ENCODE measurements around the gene ZNF609.

Gene ZNF609

DNA sequence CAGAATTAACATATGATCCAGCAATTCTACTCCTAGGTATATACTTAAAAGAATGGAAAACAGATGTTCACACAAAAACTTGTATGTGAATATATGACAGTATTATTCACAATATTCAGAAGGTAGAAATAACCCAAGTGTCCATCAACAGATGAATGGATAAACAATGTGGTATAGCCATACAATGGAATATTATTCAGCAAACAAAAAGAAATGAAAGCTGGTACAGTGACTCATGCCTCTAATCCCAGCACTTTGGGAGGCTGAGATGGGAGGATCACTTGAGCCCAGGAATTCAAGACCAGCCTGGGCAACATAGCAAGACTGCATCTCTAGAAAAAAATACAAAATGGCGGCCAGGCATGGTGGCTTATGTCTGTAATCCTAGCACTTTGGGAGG lies 185.6 kb downstream of the ZNF609 start:
- no peak for DNase-seq (ENCODE audit: low spot score)

DNA sequence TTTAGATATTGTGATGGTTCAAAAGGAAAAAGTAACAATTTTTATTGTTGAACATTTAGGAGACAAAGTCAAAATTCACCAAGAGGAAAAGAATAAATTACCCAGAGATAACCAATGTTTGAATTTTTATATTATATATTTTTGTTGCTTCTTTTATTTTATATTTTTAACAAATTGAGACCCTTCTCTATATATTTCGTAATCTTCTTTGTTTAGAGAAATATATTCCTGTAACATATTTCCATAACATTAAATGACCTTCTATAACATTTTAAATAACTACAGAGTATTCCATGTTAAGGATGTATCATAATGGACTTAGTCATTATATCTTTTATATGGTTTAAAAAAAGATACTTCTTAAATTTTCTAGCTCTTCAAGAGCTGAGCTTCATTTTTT lies 187.0 kb downstream of the ZNF609 start:
- no peak for DNase-seq (ENCODE audit: low spot score)

DNA sequence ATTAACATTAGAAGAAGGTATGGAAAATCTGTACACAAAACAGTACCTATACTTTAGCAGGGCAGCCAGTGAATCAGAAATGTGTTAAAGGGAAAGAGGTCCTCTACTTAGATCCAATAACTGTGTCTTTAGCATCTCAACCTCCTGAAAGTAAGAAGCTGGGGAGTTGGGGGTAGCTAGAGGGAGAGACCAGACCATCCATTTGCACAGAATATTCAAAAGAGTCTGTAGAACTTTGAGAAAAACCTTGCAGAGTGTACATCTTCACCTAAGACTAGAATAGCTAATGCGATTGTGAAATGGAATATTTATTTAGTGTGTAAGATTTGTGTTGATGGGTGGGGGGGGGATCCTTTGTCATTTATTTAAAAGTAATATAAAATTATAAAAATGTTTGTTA lies 190.2 kb downstream of the ZNF609 start:
- no peak for DNase-seq (ENCODE audit: low spot score)

DNA sequence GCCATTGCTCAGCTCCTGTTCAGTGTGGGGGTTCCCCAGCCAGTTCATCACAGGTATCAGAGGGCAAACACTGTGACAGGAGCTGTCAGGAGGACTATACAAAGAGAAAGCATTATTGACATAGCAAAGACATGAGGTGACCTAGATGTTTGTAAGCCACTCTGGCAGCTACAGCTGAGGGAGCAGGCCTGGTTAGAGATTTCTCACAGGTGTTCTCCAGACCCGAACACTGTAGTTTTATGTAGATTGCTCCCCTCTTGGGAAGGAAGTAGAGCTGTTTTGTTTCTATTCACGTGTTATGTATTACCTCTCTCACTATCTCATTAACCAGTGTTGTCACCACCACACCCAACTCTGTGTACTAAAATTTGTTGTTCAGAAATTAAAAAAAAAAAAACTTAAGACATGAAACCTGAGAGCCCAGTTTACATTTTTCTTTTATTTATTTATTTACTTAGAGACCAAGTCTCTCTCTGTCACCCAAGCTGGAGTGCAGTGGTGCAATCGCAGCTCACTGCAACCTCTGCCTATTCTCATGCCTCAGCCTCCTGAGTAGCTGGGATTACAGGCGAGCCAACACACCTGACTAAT lies 191.3 kb downstream of the ZNF609 start:
- DNase-seq (ENCODE audit: low spot score), result no peak

DNA sequence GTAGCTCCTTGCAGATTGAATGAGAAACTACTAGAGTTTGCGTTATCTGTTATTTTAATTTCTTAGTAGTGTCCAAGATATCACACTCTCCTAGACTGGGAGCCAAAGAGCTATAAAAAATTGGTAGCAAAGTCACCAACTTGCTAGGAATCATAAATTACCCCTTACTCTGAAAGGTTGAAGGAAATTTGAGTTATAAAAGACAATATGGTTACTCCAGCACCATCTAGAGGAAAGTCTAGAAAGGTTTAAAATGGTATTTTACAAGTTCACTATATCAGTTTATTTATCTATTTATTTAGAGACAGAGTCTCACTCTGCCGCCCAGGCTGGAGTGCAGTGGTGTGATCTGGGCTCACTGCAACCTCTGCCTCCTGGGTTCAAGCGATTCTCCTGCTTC lies 193.4 kb downstream of the ZNF609 start:
- DNase-seq (ENCODE audit: low spot score), result no peak

DNA sequence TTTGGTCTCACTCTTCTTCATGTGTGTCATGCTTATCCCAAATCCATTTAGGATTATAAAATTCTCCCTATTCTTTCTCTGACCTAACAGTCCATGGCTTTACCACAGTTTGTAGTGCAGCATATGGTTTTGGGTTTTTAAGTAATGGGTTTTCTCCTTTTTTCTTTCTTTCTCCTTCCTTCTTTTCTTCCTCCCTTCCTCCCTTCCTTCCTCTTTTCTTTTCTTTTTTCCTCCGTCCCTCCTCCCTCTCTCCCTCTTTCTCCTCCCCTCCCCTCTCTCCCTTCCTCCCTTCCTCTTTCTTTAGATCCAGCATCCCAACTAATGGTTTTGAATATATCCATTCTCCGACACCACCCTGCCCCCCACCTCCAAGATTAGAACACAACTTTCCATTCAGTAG lies 196.1 kb downstream of the ZNF609 start:
- DNase-seq (ENCODE audit: low spot score), result no peak

DNA sequence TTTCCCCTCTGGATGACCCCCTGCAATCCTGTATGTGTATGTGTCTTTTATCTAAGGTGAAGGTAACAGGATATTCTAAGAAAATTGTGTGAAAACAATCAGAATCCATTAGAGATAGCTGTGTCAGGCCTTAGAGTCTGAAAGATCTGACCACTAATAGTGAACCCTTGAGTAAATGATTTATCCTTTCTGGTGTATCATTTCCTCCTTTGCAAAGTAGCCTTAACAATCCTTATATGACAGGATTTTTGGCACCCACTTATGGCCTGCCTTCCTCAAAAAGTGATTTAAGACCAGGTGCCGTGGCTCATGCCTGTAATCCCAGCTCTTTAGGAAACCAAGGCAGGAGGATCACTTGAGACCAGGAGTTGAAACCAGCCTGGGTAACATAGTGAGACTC lies 204.8 kb downstream of the ZNF609 start:
- no peak for DNase-seq (ENCODE audit: low spot score)

DNA sequence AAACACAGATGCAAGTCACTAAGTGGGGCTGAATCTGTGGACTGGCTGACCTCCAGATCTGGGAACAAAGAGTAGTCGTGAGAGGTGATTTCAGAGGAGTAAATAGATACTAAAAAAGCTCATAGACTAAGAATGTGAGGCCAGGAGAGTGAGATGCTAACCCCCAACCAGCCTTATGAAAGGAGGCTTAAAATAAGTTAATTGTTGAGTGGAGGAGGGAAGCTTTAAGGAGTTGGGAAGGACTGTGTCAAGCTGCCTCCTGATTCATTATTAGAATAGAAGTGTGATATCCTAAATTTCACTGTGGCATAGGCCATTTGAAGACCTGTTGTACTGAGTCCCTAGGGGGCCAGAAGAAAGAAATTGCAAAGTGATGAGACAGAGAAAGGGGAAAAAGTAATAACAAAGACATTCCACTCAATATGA lies 207.4 kb downstream of the ZNF609 start:
- no peak for DNase-seq (ENCODE audit: low spot score)

DNA sequence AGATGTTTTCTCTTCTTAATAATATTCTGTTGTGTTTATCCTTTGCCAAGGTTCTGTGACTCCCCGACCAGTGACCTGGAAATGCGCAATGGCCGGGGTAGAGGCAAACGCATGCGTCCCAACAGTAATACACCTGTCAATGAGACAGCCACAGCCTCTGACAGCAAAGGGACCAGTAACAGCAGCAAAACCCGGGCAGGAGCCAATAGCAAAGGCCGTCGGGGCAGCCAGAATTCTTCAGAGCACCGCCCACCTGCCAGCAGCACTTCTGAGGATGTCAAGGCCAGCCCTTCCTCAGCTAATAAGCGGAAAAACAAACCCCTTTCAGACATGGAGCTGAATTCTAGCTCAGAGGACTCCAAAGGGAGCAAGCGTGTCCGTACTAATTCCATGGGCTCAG lies 213.5 kb downstream of the ZNF609 start:
- DNase-seq (ENCODE audit: low spot score), result no peak

DNA sequence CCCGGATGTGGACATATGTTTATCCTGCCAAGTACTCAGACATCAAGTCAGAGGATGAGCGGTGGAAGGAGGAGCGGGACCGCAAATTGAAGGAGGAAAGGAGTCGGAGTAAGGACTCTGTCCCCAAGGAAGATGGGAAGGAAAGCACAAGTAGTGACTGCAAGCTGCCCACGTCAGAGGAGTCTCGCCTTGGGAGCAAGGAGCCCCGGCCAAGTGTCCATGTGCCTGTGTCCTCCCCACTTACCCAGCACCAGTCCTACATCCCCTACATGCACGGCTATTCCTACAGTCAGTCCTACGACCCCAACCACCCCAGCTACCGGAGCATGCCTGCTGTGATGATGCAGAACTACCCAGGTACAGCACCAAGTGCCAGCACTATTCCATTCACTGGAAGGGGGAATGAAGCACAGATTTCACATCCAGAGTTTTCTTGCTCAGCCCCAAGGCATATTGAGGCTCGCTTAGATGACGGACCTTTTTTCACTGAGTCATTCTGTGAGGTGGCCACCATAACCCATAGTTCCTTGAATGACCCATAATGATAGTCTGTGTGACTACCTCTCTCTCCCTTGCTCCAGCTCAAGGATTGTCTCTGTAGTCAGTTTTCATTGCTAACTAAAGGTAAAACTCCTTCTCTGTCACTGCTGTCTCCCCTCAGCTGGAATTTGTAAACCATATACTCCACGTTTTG lies 217.9 kb downstream of the ZNF609 start:
- DNase-seq (ENCODE audit: low spot score), result no peak

DNA sequence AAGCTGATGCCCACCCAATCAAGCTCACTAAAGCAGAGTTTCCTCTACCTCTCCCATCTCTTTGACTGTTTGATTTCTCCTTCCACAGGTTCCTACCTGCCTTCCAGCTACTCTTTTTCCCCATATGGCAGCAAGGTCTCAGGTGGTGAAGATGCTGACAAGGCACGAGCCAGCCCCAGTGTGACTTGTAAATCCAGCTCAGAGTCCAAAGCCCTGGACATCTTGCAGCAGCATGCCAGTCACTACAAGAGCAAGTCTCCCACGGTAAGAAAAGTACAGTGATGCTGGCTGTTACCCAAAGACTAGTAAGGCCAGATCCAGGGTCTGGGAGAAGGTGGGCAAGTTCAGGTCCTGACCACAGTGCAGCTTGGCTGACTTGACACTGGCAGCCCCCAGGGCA lies 219.7 kb downstream of the ZNF609 start:
- no peak for DNase-seq (ENCODE audit: low spot score)

DNA sequence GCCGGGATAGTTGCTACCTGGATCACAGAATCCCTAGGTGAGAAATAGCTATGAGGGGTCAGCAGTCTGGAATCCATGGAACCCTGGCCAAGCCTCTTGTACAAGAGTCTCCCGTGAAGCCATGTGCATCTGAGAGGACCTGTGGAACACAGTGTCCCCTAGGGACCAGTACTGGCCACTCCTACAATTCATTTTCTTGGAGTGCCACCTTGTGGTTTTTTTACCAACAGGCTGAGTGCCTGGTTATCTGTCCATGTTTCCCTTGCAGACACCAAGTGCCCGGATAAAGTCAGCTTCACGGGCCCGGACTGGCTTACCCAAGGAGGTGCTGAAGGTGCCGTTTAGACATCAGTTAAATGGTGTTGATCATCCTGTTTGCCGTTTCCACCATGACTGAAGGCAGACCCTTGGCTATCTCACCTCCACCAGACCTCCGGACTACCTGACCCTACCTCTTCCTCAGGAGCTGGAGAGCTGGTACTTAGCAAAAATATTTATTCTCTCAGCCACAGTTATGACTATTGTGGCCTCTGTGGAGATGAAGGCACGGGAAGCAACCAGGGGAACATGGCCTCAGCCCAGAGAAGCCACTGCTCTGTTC lies 221.1 kb downstream of the ZNF609 start:
- DNase-seq (ENCODE audit: low spot score), result peak; percentile 78

DNA sequence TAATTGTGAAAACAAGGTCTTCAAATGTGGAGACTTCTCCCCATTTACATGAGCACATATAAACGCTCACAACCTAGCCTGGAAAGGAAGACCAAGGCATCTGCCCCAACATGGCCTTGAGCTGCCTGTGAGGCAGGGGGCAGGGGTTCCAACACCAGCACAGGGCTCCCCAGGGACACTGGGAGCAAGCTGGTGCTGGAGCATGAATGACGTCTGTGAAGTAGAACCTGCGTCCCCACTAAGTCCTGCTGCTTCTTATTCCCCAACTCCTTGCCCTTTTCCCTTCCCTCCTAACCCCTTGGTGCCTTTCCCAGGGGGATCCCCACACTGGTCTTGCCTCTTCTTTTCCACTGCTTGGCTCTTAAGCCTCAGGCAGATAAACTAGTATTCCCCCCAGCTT lies 221.9 kb downstream of the ZNF609 start:
- no peak for DNase-seq (ENCODE audit: low spot score)

DNA sequence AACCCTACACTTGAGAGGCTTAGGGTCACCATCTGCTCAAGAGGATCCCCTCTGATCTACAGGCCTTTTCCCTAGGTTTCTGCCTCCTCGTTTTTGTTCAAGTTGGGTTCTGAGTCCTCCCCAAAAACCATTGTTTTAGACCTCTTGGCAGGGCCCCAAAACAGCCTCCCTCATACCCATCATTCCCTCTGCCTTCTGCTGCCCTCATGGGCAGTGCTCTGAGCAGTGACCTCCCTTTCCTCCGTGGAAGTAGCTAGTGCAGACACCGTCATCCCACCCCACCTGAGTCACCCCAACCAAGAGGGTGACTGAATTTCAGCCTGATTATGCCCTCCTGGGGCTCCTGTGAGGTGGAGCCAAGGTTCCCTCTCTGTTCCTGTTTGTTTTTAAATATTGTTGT lies 223.0 kb downstream of the ZNF609 start:
- no peak for DNase-seq (ENCODE audit: low spot score)

DNA sequence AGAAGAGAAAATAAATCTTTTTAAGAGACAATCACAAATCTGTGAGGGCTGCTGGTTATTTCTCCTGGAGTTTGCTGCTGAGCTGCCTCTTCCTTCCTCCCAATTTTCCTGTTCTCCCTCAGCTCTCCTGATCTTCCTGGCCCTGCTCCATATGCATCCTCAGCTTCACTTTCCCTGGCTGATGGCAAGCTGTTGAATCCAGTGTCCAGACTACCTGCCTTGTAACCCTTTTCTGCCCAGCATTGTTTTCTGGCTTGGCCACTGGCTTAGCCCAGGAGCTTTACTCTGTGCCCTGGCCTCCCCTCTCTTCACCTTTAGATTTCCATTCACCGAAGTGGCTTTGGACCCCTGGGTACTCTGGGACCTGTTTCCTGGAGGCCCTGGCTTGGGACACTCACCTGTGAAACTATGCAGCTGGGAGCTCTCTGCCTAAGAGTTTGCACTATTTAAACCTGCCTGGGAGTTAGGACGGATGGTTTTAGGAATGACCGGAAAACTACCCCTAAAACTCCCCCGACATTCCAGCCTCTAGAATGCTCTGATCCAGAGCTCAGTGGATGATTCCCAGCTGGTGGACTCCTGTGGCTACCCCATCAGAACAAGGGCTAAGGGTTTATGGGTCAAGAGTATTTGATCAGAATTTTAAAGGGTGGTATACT lies 225.0 kb downstream of the ZNF609 start:
- DNase-seq (ENCODE audit: low spot score), result no peak

DNA sequence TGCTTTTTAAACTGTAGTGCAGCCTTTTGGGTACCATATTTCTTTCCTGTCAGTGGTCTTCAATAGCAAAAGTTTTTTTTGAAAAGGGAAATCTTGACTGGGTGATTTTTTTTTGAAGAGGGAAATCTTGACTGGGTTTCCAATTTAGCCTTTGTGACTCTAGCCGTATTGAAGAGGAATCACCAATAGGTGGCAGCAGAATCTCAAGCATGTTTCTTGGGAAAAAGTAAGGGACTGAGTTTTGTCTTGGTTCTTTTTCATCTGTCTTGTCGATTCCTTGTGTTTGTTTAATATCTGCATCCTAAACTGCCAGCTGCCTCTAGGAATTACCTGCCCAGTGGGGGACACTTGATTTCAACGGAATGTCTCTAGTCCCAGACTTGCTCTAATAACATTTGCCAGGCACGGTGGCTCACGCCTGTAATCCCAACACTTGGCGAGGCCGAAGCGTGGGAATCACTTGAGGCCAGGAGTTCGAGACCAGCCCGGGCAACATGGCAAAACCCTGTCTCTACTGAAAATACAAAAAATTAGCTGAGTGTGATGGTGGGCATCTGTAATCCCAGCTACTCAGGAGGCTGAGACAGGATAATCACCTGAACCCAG lies 225.9 kb downstream of the ZNF609 start:
- DNase-seq (ENCODE audit: low spot score), result no peak

DNA sequence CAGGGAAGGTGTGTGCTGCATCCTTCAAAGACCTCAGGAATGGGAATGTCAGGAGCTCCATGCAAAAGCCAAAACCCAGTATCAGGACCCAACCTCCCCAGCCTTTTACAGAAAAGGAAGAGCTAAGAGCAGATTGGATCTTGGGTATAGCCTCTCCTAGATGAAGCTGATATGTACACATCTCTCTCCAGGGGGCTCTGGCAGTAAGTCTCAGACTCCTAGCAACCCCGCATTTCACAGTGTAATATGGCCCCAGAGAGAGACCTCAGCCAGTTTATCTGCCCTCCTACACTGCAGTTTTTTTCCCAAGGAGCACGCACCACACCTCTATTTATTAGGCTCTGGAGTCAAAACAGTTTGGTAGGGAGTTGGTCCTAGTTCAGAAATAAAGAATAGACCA lies 226.8 kb downstream of the ZNF609 start:
- no peak for DNase-seq (ENCODE audit: low spot score)

DNA sequence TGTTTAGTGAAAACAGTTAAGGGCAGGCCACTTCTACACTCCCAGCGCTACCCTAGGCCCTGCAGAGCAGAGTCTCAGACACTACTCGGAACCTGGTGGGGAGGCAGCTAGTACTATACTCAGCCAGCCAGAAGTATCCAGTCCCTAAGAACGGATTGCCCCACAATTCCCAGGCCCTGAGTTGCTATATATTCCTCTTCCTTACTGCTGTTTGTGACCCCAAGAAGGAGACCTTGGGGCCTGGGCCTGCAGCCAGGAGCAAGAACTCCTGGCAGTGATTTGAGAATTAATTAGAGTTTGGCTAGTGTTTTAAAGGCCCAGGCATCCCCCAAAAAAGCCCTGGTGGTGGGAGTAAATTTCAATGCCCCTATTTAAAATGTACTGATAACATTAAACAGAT lies 227.3 kb downstream of the ZNF609 start:
- DNase-seq (ENCODE audit: low spot score), result no peak

DNA sequence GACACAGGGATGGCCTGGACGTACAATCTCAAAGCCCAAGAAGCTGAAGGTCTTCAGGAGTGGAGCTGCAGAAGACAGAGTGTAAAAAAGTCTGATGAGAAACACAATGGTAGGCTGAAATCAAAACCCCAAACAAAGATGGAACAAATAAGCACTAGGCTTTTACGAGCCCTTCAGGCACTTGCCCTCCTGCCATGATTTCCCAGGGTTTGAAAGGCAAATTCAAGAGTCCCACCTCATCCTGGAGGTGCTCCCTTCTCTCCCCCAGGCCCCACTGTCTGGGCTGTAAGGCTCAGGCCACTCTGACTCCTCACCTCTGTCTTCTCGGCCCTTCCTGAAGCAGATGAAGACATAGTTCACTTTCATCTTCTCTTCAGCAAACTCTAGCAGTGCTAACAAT lies 228.4 kb downstream of the ZNF609 start:
- no peak for DNase-seq (ENCODE audit: low spot score)

DNA sequence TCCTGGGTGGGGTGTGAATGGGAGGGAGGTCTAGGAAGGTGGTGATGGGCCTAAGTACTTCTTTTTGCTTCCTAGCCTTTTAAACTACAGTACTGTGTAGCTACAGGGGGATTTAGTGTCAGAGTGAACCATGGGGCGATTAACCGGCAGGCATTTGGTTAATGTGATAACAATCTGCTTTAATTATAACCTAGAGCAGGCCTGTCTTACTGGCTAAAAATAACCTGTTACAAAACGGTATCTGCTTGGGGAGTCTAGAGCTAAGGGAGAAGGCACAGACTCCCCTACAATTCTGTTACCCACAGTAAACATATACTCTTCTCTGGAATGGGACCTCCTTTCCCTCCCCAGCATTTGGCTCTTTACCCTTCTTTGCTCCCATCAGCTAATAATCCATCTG lies 229.6 kb downstream of the ZNF609 start:
- no peak for DNase-seq (ENCODE audit: low spot score)

DNA sequence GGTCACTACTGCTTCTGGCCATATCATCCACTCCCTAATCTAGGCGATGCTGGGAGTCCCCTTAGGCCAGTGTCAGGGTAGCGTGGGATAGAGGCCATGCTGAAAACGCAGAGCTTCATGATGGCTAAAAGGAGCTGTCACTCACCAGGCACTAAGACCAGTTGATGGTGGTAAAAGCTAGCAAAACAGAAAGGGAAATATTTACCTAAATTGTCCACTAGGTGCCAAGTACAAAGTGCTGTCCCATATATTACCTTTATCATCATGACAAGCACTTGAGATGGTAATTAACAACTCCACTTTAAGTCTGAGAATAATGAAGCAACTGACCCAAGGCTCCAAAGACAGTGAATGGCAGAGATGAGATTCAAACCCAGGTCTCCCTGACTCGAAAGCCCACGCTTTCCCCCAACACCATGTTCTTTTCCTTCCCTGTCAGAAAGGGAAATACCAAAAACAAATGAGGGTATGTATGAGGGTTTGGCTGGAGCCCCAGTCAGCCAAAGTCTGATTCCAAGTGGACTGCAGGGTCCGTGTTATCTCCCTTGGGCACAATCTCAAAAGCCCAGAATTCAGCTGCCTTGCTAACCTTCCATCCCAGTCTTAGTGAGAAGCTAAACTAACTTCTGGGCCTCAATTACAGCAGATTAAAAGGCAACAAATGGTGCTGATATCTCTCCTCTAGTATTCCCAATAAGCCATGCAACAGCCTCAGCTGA lies 230.4 kb downstream of the ZNF609 start:
- DNase-seq (ENCODE audit: low spot score), result no peak

DNA sequence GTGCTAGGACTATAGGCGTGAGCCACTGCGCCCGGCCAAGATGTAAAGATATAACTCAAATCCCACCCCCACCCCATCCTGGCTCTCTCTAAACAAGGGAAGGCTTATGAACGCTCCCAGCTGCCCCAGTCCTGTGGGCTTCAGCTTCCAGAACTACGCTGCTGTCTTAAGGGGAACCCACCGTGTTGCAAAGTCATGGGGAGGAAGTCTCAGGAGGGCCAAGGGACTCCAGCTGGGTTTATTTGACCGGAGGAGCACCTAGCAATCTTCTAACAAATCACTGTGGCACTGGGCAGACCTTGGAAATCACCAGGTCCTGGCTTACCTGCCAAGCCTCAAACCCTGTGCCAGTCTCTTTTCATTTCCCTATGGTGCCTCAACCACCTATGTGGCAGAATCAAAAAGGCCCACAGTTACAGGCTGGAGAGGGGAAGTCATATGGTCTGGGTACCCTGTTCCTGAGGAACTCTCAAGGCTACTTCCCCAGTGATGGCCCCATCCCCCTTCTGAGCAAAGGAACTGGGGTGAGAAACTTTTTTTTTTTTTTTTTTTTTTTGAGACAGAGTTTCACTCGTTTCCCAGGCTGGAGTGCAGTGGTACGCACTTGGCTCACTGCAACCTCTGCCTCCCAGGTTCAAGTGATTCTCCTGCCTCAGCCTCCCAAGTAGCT lies 231.7 kb downstream of the ZNF609 start:
- DNase-seq (ENCODE audit: low spot score), result no peak
